HG03521 (cell line): ENCODE data around the gene EVI2A.

Experiments used
- ATAC-seq: cut with Tn5 transposase; IDR thresholded peaks from one replicate; pipeline ENCODE4 v1.9.1; 2021; ENCODE audit warnings: mild to moderate bottlenecking, moderate library complexity; ENCODE audit not compliant: unreplicated experiment

The EVI2A gene

DNA sequence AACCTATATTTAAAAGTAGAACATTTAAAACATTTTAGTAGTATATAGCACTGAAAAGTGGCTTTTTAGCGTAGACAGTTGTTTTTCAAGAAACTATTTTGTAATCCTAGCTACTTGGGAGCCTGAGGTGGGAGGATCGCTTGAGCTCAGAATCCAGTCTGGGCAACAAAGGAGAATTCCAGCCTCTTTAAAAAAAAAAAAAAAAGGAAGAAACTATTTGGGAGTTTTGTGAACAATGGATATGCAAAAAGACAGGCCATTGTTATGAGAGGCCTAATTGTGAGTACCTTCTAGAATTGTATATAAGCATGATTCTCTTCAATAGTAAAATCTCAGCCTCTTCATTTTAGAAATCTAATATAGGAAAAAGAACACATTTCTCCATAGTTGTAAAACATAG, 42.0 kb downstream of the EVI2A start:
- ATAC-seq, result no peak

DNA sequence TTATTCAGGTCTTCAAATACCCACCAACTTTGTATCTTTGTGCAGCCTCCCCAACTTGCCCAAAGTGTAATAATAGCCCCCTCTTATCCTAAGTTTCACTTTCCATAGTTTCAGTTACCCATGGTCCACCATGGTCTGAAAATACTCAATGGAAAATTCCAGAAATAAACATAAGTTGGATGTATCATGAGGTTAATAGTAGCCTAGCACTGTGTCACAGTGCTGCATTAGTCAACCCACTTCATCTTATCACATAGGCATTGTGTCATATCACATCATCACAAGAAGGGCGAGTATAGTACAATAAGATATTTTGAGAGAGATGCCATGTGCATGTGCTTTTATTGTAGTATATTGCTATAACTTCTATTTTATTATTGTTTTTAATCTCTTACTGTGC, 46.3 kb downstream of the EVI2A start:
- no peak for ATAC-seq

DNA sequence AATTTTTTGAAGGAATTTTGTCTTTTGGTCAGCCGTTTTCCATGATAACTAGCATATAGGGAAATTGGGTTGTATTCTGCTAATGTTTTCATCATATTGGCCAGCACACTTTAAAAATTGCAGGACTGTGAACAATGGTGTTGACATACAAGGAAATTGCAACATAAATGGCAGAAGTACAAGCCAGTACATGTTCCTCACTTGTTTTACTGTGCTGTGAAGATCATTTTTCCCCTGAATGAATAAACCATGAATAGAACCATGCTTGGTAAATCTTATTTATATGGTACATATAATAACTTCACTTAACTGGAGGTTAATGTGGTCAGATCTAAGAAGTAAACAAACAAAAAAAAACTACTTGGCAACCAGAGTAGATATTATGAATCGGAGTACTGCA, 47.2 kb downstream of the EVI2A start:
- no peak for ATAC-seq

DNA sequence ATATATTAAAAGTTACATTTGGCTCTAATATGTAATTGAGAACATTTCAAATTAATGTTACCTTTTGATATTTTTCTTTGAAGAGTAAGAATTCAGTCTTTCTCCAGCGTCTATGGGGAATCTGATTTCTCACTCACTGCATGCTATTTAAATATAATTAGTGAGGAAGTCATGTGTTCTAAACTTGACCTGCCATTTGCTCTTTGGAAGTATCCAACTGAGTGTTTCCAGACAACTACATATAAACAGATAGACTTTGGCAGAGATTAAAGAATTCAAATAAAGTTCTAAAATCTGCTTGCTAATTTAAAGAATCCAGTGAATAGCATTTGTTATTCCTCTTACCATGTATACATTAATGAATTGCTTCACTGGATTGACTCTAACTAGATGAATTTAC, 47.9 kb downstream of the EVI2A start:
- ATAC-seq, result no peak

DNA sequence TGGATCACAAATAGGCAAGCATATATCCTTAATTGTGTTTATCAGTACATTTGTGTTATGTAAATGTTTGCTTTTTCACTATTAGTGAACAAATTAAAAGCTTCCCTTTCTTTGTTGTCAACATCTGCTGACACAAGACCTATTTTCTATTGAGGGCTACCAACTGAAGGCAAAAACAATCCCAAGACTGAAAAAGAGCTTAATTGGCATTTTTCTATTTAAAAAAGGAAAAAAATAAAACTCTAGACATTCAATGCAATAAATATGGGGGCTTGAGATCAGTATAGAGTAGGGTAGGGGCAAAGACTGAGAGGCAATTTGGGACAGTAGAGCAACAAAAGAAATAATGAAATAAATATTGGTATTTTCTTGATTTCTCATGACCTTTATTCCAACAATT, 48.6 kb downstream of the EVI2A start:
- no peak for ATAC-seq

DNA sequence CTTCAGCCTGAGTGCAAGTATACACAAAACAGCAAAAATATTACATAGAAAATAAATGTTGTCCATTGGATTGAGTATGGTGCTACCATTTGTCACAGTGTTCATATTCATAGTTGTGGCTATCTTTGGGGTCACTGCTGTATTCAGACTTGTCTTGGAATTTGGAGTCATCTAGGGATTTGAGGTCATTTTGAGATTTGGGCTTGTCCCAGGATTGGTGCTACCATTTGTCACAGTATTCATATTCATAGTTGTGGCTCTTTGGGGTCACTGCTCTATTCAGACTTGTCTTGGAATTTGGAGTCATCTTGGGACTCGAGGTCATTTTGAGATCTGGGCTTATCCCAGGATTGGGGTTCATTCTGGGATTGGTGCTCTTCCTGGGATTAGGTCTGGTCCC, 49.2 kb downstream of the EVI2A start:
- no peak for ATAC-seq

DNA sequence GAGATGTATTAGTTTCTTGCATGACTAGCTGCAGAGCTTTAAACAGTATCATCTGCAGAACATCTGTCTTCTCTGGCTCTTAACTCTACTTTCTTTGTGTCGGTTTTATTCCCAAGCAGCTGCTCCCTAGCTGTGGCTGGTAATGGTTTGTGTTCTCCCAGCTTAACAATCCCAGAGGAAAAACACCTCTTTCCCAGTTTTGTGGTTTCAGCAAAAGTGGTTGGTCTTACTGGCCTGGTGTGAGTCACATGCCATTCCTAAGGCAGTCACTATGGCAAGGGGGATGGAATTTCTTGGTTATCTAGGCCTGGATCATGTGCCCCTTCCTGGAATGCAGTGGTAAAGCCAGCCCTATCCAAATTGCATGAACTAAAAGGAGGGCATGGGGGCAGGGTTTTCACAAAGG, 51.8 kb downstream of the EVI2A start:
- ATAC-seq, result no peak

DNA sequence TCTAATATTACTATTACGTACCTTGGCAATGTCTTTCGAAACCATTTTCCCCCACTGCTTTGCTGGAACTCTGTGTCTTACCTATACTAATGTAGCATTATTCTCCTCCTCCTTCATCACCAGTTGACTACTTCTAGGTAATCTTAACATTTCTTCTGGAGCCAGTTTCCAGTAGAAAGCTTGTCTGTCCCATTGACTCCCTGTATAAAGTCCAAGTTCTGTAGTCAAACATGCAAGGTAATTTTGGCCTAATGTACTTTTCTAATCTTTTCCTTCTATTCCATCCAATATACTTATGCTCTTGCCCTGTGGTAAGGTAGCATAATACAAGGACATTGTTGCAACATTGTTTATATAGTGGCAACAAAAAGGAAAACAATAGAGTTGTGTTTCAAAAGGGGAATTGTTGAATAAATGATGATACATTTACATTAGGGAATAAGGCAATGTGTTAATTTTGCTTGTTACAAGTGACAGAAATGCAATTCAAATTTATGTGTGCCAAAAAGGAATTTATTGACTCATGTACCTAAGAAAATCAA, 52.3 kb downstream of the EVI2A start:
- no peak for ATAC-seq
